ENCODE results near the gene KIAA0930.

Gene KIAA0930

GRCh38 chr22:45238076-45238956 is 2.4 kb downstream of the KIAA0930 start:
- DNase-seq (ENCODE audit: extremely low read depth in 1 of 2, low read depth in 1 of 2) = no peak

- no peak for DNase-seq (ENCODE audit: extremely low read depth in 1 of 2, low read depth in 1 of 2)
Measured at GRCh38 chr22:45237065-45237990, 3.4 kb downstream of the KIAA0930 start.

- no peak for DNase-seq (ENCODE audit: extremely low read depth in 1 of 2, low read depth in 1 of 2)
Measured at GRCh38 chr22:45235851-45236342, 4.8 kb downstream of the KIAA0930 start.

- DNase-seq (ENCODE audit: extremely low read depth in 1 of 2, low read depth in 1 of 2) = no peak
Measured at GRCh38 chr22:45235101-45235777, 5.5 kb downstream of the KIAA0930 start.

GRCh38 chr22:45233827-45234226 is 6.9 kb downstream of the KIAA0930 start:
- DNase-seq (ENCODE audit: extremely low read depth in 1 of 2, low read depth in 1 of 2) = no peak

GRCh38 chr22:45233386-45233785 is 7.3 kb downstream of the KIAA0930 start:
- no peak for DNase-seq (ENCODE audit: extremely low read depth in 1 of 2, low read depth in 1 of 2)

- DNase-seq (ENCODE audit: extremely low read depth in 1 of 2, low read depth in 1 of 2) = no peak
Measured at GRCh38 chr22:45231293-45231692, 9.4 kb downstream of the KIAA0930 start.

- no peak for DNase-seq (ENCODE audit: extremely low read depth in 1 of 2, low read depth in 1 of 2)
Measured at GRCh38 chr22:45230026-45230721, 10.5 kb downstream of the KIAA0930 start.

GRCh38 chr22:45229181-45229580 is 11.5 kb downstream of the KIAA0930 start:
- DNase-seq (ENCODE audit: extremely low read depth in 1 of 2, low read depth in 1 of 2) = no peak

- DNase-seq (ENCODE audit: extremely low read depth in 1 of 2, low read depth in 1 of 2) = no peak
Measured at GRCh38 chr22:45228401-45228754, 12.3 kb downstream of the KIAA0930 start.

GRCh38 chr22:45227645-45228400 is 12.9 kb downstream of the KIAA0930 start:
- no peak for DNase-seq (ENCODE audit: extremely low read depth in 1 of 2, low read depth in 1 of 2)

GRCh38 chr22:45226503-45227186 is 14.0 kb downstream of the KIAA0930 start:
- no peak for DNase-seq (ENCODE audit: extremely low read depth in 1 of 2, low read depth in 1 of 2)

GRCh38 chr22:45225732-45226502 is 14.8 kb downstream of the KIAA0930 start:
- no peak for DNase-seq (ENCODE audit: extremely low read depth in 1 of 2, low read depth in 1 of 2)

- no peak for DNase-seq (ENCODE audit: extremely low read depth in 1 of 2, low read depth in 1 of 2)
Measured at GRCh38 chr22:45224988-45225731, 15.5 kb downstream of the KIAA0930 start.

- no peak for DNase-seq (ENCODE audit: extremely low read depth in 1 of 2, low read depth in 1 of 2)
Measured at GRCh38 chr22:45224331-45224730, 16.4 kb downstream of the KIAA0930 start.

GRCh38 chr22:45223304-45224117 is 17.2 kb downstream of the KIAA0930 start:
- DNase-seq (ENCODE audit: extremely low read depth in 1 of 2, low read depth in 1 of 2) = no peak

GRCh38 chr22:45221201-45221600 is 19.5 kb downstream of the KIAA0930 start:
- DNase-seq (ENCODE audit: extremely low read depth in 1 of 2, low read depth in 1 of 2) = no peak

All from stimulated activated CD8-positive, alpha-beta memory T cell treated with anti-CD3 and anti-CD28 coated beads, Interleukin-7, amount 100 ng/mL, for 48 hours (primary cell).